Skeletal muscle tissue (tissue), 4 donors: ENCODE measurements around the gene PPARG. TPM values are rescaled to one million over a fixed set of nuclear protein-coding genes. Genes with fewer than 3 reads are reported as not detected.

ENCODE experiments used
- H3K27ac ChIP-seq: one replicate; pipeline ENCODE4 v1.7.0; 2013; ENCODE audit warnings: mild to moderate bottlenecking, low read depth, low read length, inconsistent platforms
- H3K27me3 ChIP-seq, 3 donors: one replicate each; pipeline ENCODE4 v1.7.0; 2013; ENCODE audit warnings: low read length in 3 of 3; ENCODE audit not compliant: control insufficient read depth in 3 of 3, insufficient read depth in 3 of 3
- H3K36me3 ChIP-seq, 3 donors: one replicate each; pipeline ENCODE4 v1.7.0; 2013; ENCODE audit warnings: low read length in 3 of 3; ENCODE audit not compliant: control insufficient read depth in 3 of 3, insufficient read depth in 3 of 3
- H3K4me1 ChIP-seq, 3 donors: one replicate each; pipeline ENCODE4 v1.7.0; 2013; ENCODE audit warnings: low read length in 3 of 3, mild to moderate bottlenecking in 3 of 3; ENCODE audit not compliant: control insufficient read depth in 3 of 3, insufficient read depth in 3 of 3
- H3K4me3 ChIP-seq, 3 donors: one replicate each; pipeline ENCODE4 v1.7.0; 2013; ENCODE audit warnings: low read length in 3 of 3
- H3K9ac ChIP-seq, 3 donors: one replicate each; pipeline ENCODE4 v1.7.0; 2013; ENCODE audit warnings: low read length in 3 of 3, mild to moderate bottlenecking in 3 of 3, moderate library complexity in 2 of 3, low read depth in 1 of 3
- H3K9me3 ChIP-seq, 3 donors: one replicate each; pipeline ENCODE4 v1.7.0; 2013; ENCODE audit warnings: low read length in 3 of 3; ENCODE audit not compliant: control insufficient read depth in 3 of 3
- total RNA-seq: library from RNA; depleted of rRNA; stranded (reverse); fragments of >200 nt; gene quantifications from one replicate; pipeline ENCODE4 v1.2.3, GENCODE V29; 2014
- donor health status: Osteomylitis.

The PPARG gene
- total RNA-seq, 1 donor from 2014 or later: 30.3 TPM

- Histone ChIP-seq H3K9ac (no peak overlapping the region), H3K4me3 (no peak overlapping the region), H3K9me3 (no peaks in the 10 kb centered on the region), H3K36me3 (no peaks in the 10 kb centered on the region), H3K4me1 (peaks cover 0 to 4% (median 0%) of the 10 kb centered on the region in 3 donors), H3K27me3 (no peaks in the 10 kb centered on the region), H3K27ac (no peak overlapping the region)
Measured at GRCh38 chr3:12303993-12304392, 15.1 kb downstream of the PPARG start.

GRCh38 chr3:12307136-12307535 is 18.3 kb downstream of the PPARG start:
- Histone ChIP-seq H3K4me1 (no peaks in the 10 kb centered on the region), H3K27me3 (no peaks in the 10 kb centered on the region), H3K9me3 (no peaks in the 10 kb centered on the region), H3K9ac (no peak overlapping the region), H3K36me3 (no peaks in the 10 kb centered on the region), H3K27ac (no peak overlapping the region), H3K4me3 (no peak overlapping the region)

DNA sequence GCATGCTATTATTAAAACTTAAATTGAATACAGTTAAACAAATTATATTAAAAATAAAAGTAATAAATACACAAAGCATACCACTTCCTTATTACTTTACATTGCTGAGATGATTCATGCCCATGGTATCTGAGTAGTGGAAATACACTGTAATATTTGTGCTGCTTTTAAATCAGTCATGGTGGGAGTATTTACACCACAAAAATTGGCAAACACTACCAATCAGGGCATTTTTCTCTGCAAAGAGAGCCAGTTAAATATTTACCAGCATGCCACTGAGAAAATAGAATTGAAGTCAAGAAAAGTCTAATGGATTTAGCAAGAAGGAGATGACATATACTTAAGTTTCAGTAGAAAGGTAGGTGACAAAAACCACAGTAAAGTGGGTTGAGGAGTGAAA is 19.6 kb downstream of the PPARG start:
- H3K9ac ChIP-seq: no peak overlapping the region

GRCh38 chr3:12309716-12310115 is 20.8 kb downstream of the PPARG start:
- Histone ChIP-seq H3K4me3 (no peak overlapping the region), H3K4me1 (no peaks in the 10 kb centered on the region), H3K27me3 (no peaks in the 10 kb centered on the region), H3K27ac (no peak overlapping the region), H3K9me3 (no peaks in the 10 kb centered on the region), H3K36me3 (no peaks in the 10 kb centered on the region), H3K9ac (no peak overlapping the region)

More for the DNA sequence above, 19.6 kb downstream of the PPARG start:
- H3K9me3 ChIP-seq: no peaks in the 10 kb centered on the region
- H3K36me3 ChIP-seq: no peaks in the 10 kb centered on the region
- no peak overlapping the region for H3K4me3 ChIP-seq
- no peaks in the 10 kb centered on the region for H3K4me1 ChIP-seq
- no peaks in the 10 kb centered on the region for H3K27me3 ChIP-seq
- H3K27ac ChIP-seq: no peak overlapping the region

DNA sequence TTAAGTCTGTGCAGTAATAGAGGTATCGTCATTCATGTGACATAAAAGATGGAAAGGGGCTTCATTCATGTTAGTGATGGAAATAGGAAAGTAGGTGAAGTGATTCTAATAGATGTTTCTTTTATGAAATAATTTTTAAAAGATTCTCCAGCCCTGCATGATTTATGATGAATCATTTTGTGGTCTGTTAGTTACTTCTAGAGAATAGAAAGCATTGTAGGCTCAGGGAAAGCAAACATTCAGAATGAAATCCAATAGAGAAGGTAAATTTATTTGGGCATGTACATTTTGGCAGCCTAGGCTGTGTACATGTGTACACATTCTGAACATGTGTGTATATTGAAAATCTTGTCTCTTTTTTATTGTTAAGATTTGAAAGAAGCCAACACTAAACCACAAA is 23.1 kb downstream of the PPARG start:
- Histone ChIP-seq H3K27me3 (no peaks in the 10 kb centered on the region), H3K27ac (no peak overlapping the region), H3K9me3 (no peaks in the 10 kb centered on the region), H3K4me1 (no peaks in the 10 kb centered on the region), H3K4me3 (no peak overlapping the region), H3K9ac (no peak overlapping the region), H3K36me3 (no peaks in the 10 kb centered on the region)

DNA sequence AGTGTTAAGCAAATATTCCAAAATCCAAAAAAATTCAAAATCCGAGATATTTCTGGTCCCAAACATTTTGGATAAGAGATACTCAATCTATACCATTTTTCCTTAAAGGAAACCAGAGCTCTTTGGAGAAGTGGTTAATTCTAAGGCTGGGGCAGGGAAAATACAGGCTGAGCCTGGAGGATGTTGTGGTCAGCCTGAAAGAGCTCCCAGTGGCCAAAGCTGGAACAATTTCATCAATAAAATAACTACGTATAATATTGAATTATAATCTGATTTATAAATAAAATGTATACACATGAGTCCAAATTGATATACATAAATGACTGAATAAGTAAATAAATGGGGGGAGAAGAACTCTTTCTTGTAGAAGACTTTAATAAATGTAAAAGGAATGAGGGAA is 24.6 kb downstream of the PPARG start:
- Histone ChIP-seq H3K27ac (no peak overlapping the region), H3K9ac (no peak overlapping the region), H3K36me3 (no peaks in the 10 kb centered on the region), H3K27me3 (no peaks in the 10 kb centered on the region), H3K4me3 (no peak overlapping the region), H3K9me3 (no peaks in the 10 kb centered on the region), H3K4me1 (no peaks in the 10 kb centered on the region)

GRCh38 chr3:12316253-12316652 is 27.4 kb downstream of the PPARG start:
- Histone ChIP-seq H3K9ac (no peak overlapping the region), H3K27me3 (no peaks in the 10 kb centered on the region), H3K27ac (no peak overlapping the region), H3K36me3 (no peaks in the 10 kb centered on the region), H3K4me1 (no peaks in the 10 kb centered on the region), H3K4me3 (no peak overlapping the region), H3K9me3 (no peaks in the 10 kb centered on the region)

DNA sequence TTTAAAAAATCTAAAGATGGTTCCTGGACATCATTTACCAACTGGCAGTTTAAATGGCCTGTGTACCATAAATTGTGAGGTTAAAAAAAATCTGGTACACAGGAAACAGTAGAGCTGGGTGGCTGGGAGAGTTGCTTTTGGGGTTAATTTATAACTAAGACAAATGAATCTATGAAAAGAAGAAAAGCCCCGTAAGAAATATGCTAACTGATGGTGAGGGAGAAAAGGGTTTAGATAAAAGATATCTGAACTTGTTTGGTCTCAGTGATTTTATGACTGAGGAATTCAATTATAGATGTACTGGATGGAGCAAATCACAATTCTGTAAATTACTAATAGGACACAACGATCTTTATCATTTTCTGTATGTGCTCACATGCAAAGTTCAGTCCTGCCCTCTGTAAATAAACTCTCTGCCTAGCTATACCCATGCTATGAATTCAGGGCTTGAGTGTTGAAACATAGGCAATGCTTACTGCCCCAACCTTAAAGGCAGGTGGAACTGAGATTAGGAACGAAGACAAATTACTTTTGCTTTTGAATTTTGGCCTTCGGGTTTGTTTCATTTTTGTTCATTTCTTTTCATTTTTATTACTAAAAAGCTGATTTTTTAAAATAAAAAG is 28.0 kb downstream of the PPARG start:
- H3K27me3 ChIP-seq: no peaks in the 10 kb centered on the region
- H3K4me1 ChIP-seq: no peaks in the 10 kb centered on the region
- no peaks in the 10 kb centered on the region for H3K36me3 ChIP-seq
- H3K27ac ChIP-seq: no peak overlapping the region
- H3K9me3 ChIP-seq: no peaks in the 10 kb centered on the region
- H3K4me3 ChIP-seq: no peak overlapping the region
- no peak overlapping the region for H3K9ac ChIP-seq

GRCh38 chr3:12317914-12318313 is 29.0 kb downstream of the PPARG start:
- H3K27ac ChIP-seq: no peak overlapping the region
- no peaks in the 10 kb centered on the region for H3K9me3 ChIP-seq
- H3K4me3 ChIP-seq: no peak overlapping the region

DNA sequence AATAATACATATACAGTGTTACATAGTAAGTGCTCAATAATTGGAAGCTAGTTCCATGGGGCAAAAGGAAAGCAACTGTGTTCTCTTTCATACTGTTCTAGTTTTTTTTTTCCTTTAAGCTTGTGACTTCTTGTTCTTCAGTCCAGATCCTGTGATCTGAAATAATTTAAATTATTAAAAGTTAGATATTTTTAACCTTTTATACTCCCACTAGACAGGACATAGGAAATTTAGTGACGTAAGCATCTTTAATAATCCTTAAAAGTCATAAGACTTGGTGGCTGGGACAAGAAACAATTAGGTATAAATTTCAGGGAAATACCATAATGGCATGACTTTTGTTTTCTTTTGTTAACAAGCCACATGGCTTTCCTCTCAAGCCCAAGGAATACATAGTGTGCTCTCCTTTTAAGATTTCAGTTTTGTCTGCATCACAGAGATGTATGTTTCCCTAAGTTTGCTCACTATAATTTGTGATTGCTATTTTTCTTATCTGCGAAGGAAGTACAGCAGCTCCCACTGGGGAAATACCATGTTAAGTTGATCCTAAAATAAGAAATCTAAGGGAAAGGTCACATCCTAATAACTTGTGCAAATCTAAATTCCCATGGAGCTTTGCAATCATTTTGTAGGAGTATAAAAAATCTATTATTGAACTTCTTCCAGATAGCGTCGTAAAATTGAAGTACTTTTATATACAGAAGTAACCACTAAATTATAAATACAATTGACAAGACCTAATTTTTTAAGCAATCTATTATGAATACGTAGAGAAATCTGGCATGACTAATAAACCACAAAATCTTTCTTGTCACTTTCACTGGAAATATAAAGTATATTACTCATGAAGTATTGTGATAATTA is 30.1 kb downstream of the PPARG start:
- no peaks in the 10 kb centered on the region for H3K4me1 ChIP-seq
- no peak overlapping the region for H3K9ac ChIP-seq
- H3K4me3 ChIP-seq: no peak overlapping the region
- H3K9me3 ChIP-seq: no peaks in the 10 kb centered on the region
- no peaks in the 10 kb centered on the region for H3K27me3 ChIP-seq
- H3K36me3 ChIP-seq: no peaks in the 10 kb centered on the region
- no peak overlapping the region for H3K27ac ChIP-seq

More at GRCh38 chr3:12317914-12318313, 29.0 kb downstream of the PPARG start:
- Histone ChIP-seq H3K9ac (no peak overlapping the region), H3K4me1 (no peaks in the 10 kb centered on the region), H3K36me3 (no peaks in the 10 kb centered on the region), H3K27me3 (no peaks in the 10 kb centered on the region)
